K562 (cell line): ENCODE data around the gene PNP. TPM values are rescaled to one million over a fixed set of nuclear protein-coding genes. Genes with fewer than 3 reads are reported as not detected.

Experiments
- ATF3 ChIP-seq, 2 experiments: fragments of 450-650 bp in 1 of 2; sonication (generic) in 1 of 2; formaldehyde crosslinking in 1 of 2; IDR thresholded peaks in 1 of 2; conservative IDR thresholded peaks in 1 of 2; 2 replicates each; pipeline versions ENCODE4 v1.6.1 to v1.8.1; 2016 to 2023; ENCODE audit warnings: mild to moderate bottlenecking in 2 of 2, moderate library complexity in 2 of 2, inconsistent platforms in 1 of 2, missing genetic modification reagents in 1 of 2
- CHD7 ChIP-seq: fragments of 200-600 bp; sonication (generic); IDR thresholded peaks from one replicate; pipeline ENCODE4 v1.6.1; 2012; ENCODE audit warnings: mild to moderate bottlenecking, low read depth, low read length, inconsistent platforms
- EZH2 ChIP-seq: IDR thresholded peaks from 2 replicates; pipeline ENCODE4 v1.6.1; 2012; ENCODE audit warnings: low read depth, mild to moderate bottlenecking, inconsistent platforms, low read length, borderline replicate concordance
- HSF4 ChIP-seq: fragments of 250-450 bp; sonication (Bioruptor Pico); IDR thresholded peaks from 2 replicates; pipeline ENCODE4 v2.1.2; 2022; ENCODE audit warnings: mild to moderate bottlenecking, moderate library complexity, borderline replicate concordance
- MLLT1 ChIP-seq, 2 experiments: fragments of 450-650 bp; IDR thresholded peaks; 2 replicates each; pipeline ENCODE4 v1.6.1; 2016
- MTF1 ChIP-seq: fragments of 250-450 bp; sonication (Bioruptor Pico); IDR thresholded peaks from 2 replicates; pipeline ENCODE4 v1.9.0; 2021; ENCODE audit warnings: moderate library complexity, mild to moderate bottlenecking, inconsistent platforms, borderline replicate concordance
- NCOA1 ChIP-seq: fragments of 450-650 bp; IDR thresholded peaks from 2 replicates; pipeline ENCODE4 v1.6.1; 2016; ENCODE audit warnings: low read depth
- NR2C1 ChIP-seq, 2 experiments: fragments of 450-650 bp; IDR thresholded peaks; 2 replicates each; pipeline ENCODE4 v1.6.1; 2017; ENCODE audit warnings: mild to moderate bottlenecking in 2 of 2, antibody characterized with exemption in 1 of 2, inconsistent platforms in 1 of 2, missing compliant biosample characterization in 1 of 2, missing genetic modification characterization in 1 of 2
- XRCC3 ChIP-seq: fragments of 450-650 bp; IDR thresholded peaks from 2 replicates; pipeline ENCODE4 v1.6.1; 2017; ENCODE audit warnings: mild to moderate bottlenecking, moderate library complexity
- ZBTB26 ChIP-seq: fragments of 450-650 bp; formaldehyde crosslinking; IDR thresholded peaks from 2 replicates; pipeline ENCODE4 v1.4.0; 2022; ENCODE audit warnings: missing genetic modification characterization
- ZNF212 ChIP-seq: fragments of 450-650 bp; formaldehyde crosslinking; IDR thresholded peaks from 2 replicates; pipeline ENCODE4 v1.4.0; 2020; ENCODE audit warnings: mild to moderate bottlenecking
- polyA plus RNA-seq, 8 experiments: library from polyadenylated mRNA; depleted of rRNA in 4 of 8; stranded (reverse) in 5 of 8; unstranded in 3 of 8; fragments of >200 nt; fragmentation: Nextera tagmentation in 2 of 8; fragmentation: Illumina TruSeq in 1 of 8; extraction: Ambion mirVana in 2 of 8; extraction: Trizol in 1 of 8; gene quantifications; 2 replicates each; pipeline versions ENCODE4 v1.2.1 to v1.2.3, GENCODE V29; 2011 to 2014; ENCODE audit warnings: inconsistent platforms in 1 of 8, missing spikeins in 1 of 8
- total RNA-seq, 7 experiments: library from RNA; depleted of rRNA in 6 of 7; stranded (reverse); fragments of >200 nt in 6 of 7; fragmentation: Illumina TruSeq in 2 of 7; extraction: Trizol in 2 of 7; gene quantifications; 2 replicates each; pipeline versions ENCODE4 v1.2.1 to v1.2.3, GENCODE V29; 2011 to 2021; ENCODE audit warnings: low replicate concordance in 1 of 7

The PNP gene
- total and polyA plus RNA-seq, 9 of the 15 experiments (the other 6 are each of a cell fraction or from before 2014, with no cell fraction given) = 92.5 to 288 (median 137) TPM

GRCh38 chr14:20477211-20477876 lies 8.1 kb downstream of the PNP start (continued):
- TF ChIP-seq CHD7 (no peak), MTF1 (CRISPR knock-in tag) (no peak), XRCC3 (no peak), EZH2 (no peak), HSF4 (CRISPR knock-in tag) (no peak; the same call in 1 of the 2 replicates), ZNF212 (CRISPR knock-in tag) (no peak), NR2C1 (IDR thresholded peaks at IDR 0.05) (no peak), NR2C1 (tag; IDR thresholded peaks at IDR 0.05) (no peak), NCOA1 (no peak), MLLT1 (IDR thresholded peaks at IDR 0.05) (peak in 1 of 2 experiments; percentile 82; a peak in 2 of 4 replicates), ZBTB26 (CRISPR knock-in tag) (0 out of 2 replicates have a peak, but pooled peaks have one; percentile 44), ATF3 (IDR thresholded peaks at IDR 0.05) (no peak), ATF3 (CRISPR knock-in tag; conservative IDR thresholded peaks at IDR 0.05) (no peak)
